ENCODE measurements around the gene STXBP6.
"Not testable (repeated sequence)": the region's sequence is repeated elsewhere in the genome, so short reads cannot be mapped to it uniquely, and the experiment has no call there.

Gene STXBP6

DNA sequence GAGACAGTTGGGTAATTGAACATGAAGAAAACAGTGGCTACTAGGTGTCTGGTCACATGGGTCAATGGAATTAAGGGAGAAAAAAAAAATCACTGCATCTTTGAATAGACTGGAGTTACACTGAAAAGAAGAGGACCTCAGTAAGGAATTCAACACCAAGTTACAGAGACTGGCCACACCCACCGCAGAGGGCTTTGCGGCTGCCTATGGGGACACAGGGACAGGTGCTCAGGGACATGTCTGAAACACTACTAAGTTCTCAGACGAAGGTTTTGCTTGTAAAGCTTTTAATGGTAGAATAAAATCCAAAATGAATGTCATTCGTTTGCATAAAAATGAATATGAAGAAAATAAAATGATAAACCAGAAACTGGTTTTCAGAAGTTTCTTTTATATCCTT, 93.8 kb downstream of the STXBP6 start:
- DNase-seq (ENCODE audit: low read depth): no peak

DNA sequence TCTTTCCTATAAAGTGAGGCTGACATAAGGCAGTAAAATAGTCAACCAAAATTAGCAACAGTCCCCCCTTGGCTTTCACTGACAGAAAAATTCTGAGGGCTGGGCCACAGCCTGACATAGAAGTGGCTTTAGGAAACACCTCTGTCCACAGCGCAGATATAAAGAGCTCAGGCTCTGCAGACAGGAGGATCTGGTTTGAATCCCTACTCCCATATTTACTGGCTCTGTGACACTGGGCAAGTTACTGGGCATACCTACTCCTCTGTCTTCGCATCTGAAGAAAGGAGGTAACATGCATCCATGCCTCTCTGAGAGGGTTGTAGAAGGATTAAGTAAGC, 95.3 kb downstream of the STXBP6 start:
- no peak for DNase-seq (ENCODE audit: low read depth)

DNA sequence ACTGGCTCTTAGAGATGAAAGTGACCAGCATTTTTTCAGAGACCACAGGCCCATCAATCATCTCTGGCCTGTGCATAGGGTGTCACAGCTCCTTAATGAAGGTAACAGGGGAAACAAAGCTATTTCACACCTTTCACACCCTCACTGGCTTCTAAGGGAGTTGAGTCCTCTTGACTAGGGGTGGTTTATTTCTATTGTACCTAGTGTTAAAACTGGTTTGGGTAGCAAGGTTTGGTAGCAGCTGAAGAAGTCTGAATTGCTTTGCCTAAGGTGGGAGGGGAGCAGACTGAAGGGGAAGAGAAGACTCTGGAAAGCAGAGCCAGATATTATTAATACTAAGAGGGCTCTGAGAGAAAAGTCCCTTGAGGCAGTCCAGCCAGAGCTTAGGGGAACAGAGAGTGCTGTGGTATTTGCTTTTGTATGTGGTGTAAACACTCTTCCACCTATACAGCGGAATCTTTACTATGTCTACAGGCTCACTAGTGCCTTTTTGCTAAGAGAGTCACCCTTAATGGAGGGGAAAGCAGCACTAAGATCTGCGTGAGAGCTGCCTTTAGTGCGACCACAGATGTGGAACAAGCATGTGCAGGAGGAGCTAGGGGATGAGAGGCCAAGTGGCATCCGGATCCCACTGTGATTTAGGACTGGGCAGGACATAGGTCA, 95.8 kb downstream of the STXBP6 start:
- no peak for DNase-seq (ENCODE audit: low read depth)

DNA sequence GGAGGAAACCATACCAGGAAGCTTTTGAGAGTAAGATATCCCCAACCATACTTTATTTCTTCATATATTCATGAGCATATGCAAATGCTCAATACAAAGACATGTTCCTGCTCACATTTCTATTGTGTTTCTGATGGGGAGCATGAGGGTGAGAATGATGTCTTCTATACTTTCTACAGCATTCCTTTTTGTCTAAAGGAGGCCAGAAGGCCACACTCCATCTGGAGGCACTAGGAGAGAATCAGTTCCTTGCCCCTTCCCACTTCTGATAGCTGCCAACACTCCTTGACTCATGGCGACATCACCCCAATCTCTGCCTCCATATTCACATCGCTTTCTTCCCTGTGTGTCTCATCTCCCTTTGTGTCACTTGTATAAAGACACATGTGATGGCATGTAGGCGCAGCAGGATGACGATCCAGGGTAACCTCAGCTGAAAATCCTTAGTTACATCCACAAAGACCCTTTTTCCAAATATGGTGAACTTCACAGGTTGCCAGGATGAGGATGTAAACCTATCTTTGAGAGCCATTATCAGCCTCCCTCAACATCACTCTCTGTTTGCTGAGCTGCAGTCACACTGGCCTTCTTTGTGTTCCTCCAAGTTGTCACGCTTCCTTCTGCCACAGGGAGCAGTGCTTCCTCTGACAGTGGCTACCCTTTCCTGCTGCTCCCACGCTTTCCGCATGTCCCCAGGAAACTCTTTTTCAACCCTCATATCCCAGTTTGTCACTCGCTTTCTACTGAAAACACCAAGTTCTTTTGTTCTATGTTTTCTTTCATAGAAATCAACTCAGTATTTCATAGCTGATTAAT, 96.9 kb downstream of the STXBP6 start:
- DNase-seq (ENCODE audit: low read depth): no peak

DNA sequence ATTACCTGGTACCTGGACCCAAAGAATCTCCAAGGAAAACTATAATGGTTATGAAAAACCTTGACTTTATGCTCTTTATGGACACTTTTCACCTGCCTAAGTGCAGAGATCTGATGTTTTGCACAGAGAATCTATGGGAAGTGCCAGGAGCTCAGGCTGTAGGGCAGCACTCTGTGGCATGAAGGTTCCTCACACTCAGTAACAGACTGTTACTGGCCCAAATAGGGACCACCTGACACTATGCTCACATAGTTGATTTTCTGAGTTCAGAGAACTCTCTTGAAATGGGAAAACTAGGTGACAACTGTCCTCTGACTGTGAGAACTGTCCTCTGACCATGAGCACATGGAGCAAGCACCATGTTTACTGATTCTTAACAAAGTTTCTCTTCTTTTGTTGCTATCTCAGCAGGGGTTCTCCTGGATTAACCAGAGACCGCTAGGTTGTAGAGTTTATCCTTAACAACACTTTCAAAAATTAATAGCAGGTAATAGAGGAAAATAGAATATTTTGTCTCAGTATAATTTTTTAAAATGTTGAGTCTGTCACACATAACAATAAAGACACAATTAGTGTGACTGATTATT, 101.6 kb downstream of the STXBP6 start:
- DNase-seq (ENCODE audit: low read depth): no peak

DNA sequence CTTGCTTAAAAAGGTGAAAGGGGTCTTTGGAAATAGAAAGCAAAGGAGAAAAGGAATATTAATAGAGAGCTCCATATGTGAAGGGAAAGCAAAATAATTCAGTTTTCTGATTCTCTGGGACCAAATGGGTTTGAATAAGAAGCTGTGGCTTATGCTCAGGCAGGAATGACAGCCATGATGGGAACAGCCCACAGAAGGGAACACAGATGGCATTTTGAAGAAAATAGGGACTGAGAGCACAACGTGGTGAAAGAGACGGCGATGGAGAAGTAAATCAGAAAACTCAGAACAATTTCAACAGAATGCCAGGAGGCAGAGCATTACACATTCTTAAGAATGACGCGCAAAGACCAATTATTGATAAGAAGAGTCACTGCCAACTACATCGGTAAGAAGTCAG, 102.8 kb downstream of the STXBP6 start:
- DNase-seq (ENCODE audit: low read depth): no peak

DNA sequence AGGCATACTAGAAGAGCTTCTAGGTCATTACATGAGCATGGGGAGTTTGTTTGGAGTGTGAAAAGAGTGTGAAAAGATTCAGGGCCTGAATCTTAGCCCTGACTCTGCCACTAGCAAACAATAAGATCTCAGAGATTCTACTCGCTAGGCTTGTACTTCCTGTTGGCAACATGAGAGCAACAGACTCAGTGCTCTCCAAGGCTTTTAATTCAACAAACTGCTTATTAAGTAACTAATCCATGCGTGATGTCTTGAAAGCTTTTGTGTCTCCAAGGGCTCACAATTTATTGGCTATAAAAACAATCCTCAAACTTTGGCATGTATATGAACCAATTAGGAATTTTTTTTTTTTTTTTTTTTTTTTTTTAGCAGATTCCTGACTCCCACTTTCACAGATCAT, 105.1 kb downstream of the STXBP6 start:
- DNase-seq (ENCODE audit: low read depth): no peak

DNA sequence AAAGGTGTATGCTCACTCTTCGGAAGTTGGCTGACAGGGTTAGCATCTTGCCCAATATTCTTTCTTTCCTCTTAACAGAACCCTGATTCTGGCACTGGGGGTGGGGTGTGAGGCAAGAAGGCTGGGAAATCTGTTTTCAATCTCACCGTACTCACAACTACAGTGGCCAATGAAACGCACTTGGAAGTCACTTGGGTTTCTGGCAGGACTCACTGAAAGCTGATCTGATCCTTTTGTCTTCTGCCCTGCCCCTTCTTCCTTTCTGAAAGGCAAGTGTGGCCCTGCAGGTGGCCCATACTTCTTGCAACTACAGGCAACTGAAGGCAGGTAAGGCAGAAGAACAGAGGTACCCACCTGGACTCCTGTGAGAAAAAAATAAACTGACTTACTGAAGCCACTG, 106.9 kb downstream of the STXBP6 start:
- DNase-seq (ENCODE audit: low read depth): no peak

DNA sequence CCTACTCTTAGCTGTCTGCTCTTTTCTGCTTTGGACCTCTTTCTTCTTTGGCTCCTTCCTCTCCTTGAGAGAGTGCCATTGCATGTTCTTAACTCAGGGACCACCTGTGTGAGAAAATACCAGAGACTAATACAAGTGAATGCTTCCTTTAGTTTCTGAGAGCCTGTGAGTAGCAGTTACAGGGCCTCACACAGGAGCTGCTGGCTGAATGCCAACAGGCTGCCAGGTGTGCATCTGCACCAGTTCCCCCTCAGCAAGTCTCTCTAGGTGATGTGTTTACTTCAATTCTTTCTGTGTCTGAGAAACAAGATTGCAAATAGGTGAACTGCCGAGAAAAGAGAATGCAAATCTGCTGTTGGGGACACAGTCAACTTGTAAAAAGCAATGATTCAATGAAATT, 108.2 kb downstream of the STXBP6 start:
- no peak for DNase-seq (ENCODE audit: low read depth)

DNA sequence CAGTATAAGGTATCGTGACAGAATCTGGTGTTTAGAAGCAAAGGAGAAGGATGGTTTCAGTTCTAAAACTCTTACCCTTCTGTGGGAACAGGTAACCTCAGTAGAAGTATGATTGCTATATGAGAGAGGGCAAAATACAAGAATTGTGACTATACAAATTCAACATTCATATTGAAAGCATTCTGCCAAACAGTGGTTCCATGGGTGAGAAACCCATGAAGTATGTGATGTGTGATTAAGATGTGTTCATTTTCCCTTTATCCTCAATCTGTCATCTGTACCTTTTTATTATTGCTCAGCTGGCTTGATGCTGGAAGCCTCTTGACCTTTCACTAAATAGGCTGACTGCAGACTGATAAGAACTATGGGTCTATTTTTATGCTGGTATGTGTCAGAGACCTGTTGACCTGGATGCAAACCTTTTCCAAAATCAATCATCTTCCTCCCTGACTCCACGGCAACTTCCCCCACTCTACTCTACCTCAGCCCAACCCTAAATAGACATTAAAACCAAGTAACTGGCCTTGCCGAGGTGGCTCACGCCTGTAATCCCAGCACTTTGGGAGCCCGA, 109.6 kb downstream of the STXBP6 start:
- no peak for DNase-seq (ENCODE audit: low read depth)

DNA sequence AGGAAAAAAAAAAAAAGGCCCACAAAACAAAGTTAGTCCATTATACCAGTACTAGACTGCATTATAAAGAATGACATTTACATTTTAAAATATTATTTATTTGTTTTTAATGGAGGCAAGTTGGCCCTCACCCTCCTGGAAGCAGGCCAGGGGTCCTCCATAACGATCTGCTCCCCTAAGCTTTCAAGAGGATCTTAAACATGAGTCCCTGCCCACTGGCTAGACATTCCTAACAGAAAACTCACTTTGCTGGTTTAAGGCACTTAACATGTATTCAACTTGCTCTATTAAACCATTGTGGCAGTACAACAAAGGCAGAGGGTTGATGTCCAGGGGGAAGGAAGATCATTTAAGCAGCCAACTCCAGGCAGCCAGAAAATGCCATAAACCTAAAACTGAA, 111.4 kb downstream of the STXBP6 start:
- no peak for DNase-seq (ENCODE audit: low read depth)

DNA sequence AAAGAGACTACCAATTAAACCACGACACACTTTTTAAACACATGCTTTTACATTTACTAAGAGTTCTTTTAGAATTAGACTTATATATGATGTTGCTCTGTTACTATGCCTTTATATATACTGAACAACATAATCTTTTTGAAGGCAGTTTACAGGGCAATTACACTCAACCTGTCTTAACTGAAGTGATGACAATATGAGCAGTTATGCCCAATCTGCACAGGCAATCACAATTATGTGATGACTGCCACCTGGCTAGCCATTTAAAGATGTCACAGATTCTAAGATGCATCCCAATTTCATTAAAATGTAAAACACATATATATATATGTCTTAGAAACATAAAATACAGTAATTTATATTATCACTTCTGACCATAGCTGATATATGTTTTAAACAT, 112.6 kb downstream of the STXBP6 start:
- DNase-seq (ENCODE audit: low read depth): no peak

DNA sequence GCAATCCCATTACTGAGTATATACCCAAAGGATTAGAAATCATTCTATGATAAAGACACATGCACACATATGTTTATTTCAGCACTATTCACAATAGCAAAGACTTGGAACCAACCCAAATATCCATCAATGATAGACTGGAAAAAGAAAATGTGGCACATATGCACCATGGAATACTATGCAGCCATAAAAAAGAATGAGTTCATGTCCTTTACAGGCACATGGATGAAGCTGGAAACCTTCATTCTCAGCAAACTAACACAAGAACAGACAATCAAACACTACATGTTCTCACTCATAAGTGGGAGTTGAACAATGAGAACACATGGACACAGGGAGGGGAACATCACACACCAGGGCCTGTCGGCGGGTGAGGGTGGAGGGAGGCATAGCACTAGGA, 113.2 kb downstream of the STXBP6 start:
- DNase-seq (ENCODE audit: low read depth): not testable (repeated sequence)

DNA sequence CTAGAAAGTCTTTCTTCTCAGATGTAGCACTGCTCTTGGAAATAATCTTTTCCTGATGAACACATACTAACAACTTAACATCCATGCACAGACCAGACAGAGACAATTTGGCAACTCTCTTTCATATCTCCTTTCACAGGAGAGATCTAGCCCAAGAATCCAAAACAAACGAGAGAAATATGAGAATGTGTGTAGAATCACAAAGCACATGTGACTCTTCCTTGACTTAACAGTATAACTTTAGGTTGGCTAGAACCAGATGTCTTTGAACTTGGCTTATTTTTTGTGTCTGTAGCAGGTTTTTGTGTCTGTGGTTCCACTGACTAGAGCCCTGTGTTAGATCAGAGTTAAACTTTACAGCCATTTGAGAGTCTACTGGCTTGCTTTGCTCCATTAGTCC, 114.2 kb downstream of the STXBP6 start:
- no peak for DNase-seq (ENCODE audit: low read depth)

DNA sequence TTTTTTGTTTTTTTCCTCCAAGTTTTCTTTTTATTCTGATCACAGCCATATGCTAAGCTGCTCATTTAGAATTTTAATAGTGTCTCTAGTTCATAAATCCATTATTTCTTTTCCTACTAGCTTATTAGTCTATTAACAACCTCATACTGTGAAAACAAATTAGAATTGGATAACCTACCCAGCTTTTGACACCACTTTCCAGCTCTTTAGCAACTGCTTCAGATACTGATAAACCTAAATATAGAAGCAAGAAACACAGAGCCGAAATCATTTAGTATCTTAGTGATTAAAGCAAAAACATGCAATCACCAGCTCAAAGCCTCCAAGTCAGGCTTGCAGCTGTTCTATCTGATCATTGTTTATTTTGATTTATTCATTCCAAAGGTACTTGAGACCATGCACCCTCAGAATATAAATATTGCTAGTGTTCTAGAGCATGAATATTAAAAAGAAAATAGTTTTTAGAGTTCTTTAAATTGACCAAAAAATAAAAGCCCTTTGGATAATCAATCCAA, 121.5 kb downstream of the STXBP6 start:
- DNase-seq (ENCODE audit: low read depth): no peak

DNA sequence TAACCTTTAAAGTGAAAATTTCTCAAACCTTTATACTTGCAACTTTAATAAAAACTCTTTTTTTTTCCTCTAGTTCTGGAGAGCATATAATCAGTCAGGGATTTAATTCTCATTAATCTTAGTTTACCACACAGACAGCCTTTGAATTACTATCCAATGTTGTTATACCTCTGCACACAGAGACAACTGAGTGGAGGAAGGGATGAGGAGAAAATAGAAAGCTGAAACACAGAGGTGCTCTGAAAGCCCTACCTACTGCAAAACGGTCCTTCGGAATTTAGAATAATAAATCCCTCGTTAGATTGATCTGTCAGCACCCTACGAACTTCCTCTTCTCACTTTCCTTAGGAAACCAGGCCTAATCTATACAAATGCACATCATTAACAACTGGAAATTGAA, 122.1 kb downstream of the STXBP6 start:
- no peak for DNase-seq (ENCODE audit: low read depth)

DNA sequence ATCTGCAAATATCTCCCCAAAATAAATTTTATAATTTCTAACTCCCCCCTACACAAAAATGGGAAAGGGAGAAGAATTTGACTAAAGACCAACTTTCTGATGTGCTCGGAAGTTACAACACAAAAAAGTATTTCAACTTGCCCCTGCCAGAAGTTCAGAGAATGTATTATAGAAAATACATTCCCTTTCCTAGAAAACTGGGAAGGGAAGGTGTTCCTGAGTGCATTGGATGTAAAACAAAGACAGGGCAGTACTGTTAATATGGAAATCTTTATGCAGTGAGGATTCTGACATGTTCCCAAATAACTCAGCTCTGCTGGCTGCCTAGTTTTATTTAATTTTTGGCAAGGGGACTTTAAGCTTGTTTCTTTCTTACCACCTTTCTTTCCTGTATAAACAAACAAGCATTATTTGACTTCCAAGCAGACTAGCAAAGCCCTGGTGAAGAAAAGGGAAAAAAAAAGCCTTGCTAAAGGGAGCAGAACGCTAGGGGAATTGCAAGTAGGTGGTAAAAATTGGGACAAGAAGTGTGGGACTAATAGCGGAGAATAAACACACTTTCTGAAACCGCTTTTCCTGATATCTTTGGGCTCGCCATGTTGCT, 124.1 kb downstream of the STXBP6 start:
- no peak for DNase-seq (ENCODE audit: low read depth)

DNA sequence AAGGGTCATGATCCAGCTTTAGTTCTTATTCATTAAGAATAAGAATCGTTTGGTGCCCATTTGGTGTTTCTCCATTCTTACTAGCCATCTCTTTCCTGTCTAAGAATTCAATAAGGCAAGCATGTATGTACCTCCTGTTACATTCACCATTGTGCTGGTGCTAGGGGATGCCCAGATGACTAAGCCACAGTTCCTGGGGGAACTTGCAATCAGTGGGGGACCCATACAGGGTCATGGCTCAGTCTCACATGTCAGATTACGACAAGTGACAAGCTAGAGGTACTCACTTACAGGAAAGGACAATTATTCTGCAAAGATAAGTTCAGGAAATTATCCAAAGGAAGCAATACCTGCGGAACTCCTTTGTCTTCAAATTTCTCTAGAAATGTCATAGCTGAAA, 125.4 kb downstream of the STXBP6 start:
- no peak for DNase-seq (ENCODE audit: low read depth)

DNA sequence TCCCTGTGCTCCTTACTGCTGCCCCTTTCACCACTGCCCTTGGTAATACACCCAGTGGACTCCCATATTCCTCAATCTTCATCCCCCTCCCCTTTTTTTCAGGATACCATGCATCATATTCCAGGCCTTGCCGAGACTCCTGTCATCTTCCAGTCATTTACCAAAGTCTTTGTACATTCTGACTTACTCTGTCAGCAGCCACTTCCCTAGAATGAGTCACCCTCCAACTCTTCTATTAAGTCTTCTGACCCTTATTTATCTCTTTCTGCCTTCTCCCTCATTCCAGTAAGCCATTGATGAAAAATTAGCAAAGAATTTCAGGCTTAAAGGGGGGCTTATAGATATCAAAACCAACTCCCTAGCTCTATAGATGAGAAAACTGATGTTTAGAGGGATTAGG, 128.0 kb downstream of the STXBP6 start:
- no peak for DNase-seq (ENCODE audit: low read depth)

DNA sequence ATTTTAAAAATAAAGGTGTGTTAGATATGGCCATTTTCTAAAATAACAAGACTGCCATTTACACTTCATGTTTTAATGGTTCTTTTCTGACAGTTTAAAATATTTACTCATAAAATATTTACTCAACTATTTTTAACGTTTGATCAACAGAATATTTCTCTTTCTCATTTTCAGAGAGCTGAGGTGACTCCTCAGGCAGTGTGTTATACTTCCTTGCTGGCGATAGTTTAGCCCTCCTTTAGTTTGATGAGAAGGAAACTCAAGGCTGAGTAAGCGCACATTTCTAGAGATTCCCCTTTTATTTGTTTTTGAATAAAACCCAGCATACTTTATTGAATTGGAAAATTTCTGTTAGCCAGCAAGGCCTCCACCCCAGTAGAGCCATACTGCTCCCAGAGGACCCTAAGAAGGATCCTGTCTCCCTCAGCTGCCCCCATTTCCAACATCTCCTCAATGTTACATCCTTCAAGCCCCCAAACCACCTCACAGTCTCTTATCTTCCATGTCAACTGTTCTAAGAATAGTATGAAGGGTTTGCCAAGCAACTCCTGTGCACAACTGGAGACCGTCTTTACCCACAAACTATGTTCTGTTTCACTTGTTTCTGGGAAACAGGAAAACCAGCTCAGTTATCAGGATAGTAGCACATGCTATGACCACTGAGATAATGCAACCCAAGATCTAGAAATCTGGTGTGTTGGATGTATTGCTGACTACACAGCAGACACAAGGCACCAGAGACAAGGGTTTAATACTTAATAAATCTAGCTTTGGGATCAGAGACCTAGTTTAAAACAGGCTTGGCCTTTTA, 129.5 kb downstream of the STXBP6 start:
- DNase-seq (ENCODE audit: low read depth): no peak

DNA sequence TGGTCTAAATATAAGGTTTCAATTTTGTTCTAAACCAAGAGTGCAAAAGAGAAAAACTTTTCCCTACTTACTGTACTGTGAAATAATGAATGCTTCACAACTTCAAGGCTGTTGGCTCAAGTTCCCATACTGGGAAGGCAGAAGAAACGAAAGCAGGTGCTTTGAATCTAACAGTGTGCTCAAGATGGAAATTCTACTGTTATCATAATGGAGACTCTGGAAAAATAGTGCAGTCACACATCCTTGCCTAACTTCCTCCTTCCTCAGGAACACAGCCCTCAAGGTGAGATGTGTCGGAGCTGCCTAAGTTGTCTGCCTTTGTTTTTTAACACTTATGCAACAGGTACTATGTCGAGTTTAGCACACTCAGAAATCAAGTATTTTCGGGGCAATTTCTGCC, 131.1 kb downstream of the STXBP6 start:
- no peak for DNase-seq (ENCODE audit: low read depth)
